Choroid plexus epithelial cell (primary cell): Measurements from ENCODE around the gene MYBL2.

Source experiments
- DNase-seq: peaks from one replicate; pipeline ENCODE4 v3.0.0-alpha.2; 2010; ENCODE audit warnings: low read depth
- H3K4me3 ChIP-seq: 2 replicates; pipeline ENCODE4 v1.5.1; 2011; ENCODE audit warnings: low read depth, mild to moderate bottlenecking, control low read depth, low read length, moderate library complexity
- TF ChIP-seq, protein P1 (sequence below): conservative IDR thresholded peaks from 2 replicates; pipeline ENCODE4 v1.5.1; 2011; ENCODE audit warnings: low read depth, mild to moderate bottlenecking, control low read depth, inconsistent platforms, low read length, moderate library complexity

The MYBL2 gene

GRCh38 chr20:43723186-43723585, 56.3 kb downstream of the MYBL2 start:
- DNase-seq, result no peak
- H3K4me3 ChIP-seq, result no peak overlapping the region
- TF ChIP-seq, protein P1, sequence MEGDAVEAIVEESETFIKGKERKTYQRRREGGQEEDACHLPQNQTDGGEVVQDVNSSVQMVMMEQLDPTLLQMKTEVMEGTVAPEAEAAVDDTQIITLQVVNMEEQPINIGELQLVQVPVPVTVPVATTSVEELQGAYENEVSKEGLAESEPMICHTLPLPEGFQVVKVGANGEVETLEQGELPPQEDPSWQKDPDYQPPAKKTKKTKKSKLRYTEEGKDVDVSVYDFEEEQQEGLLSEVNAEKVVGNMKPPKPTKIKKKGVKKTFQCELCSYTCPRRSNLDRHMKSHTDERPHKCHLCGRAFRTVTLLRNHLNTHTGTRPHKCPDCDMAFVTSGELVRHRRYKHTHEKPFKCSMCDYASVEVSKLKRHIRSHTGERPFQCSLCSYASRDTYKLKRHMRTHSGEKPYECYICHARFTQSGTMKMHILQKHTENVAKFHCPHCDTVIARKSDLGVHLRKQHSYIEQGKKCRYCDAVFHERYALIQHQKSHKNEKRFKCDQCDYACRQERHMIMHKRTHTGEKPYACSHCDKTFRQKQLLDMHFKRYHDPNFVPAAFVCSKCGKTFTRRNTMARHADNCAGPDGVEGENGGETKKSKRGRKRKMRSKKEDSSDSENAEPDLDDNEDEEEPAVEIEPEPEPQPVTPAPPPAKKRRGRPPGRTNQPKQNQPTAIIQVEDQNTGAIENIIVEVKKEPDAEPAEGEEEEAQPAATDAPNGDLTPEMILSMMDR, result no peak

DNA sequence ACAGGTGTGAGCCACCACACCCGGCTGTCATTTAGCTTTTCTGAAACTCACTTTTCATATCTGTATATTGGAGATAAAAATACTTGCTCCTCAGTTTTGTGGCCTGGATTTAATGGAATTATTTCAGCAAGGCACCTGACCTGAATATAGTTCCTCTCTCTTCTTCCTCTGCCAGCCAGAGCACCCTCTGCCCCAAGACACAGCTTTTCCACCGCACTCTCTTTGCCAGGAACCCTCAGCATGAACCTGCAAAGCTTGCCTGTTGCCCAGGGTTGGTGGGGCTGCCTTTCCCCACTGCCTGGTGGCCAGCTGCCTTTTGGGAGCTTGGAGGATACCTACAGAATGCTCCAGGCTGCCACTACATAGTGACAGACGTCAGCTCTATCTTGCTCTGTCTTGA, 56.8 kb downstream of the MYBL2 start:
- TF ChIP-seq, protein P1, result no peak

DNA sequence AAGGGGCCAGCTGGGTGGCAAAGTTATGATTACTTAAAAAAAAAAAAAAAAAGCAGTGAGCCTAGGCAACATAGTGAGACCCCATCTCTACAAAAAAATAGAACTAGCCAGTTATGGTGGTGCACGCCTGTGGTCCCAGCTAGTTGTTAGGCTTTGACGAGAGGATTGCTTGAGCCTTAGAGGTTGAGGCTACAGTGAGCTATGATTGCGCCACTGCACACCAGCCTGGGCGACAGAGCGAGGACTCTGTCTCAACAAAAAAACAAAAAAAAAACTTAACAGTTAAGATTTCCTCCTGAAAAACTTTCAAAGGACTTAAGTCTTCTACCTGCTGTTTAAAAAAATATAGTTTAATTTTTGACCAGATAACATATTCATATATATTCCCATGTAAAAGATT, 57.5 kb downstream of the MYBL2 start:
- TF ChIP-seq, protein P1, result no peak
- H3K4me3 ChIP-seq, result no peak overlapping the region
- DNase-seq, result no peak

More for the DNA sequence above, 56.8 kb downstream of the MYBL2 start:
- DNase-seq, result no peak
- no peak overlapping the region for H3K4me3 ChIP-seq

DNA sequence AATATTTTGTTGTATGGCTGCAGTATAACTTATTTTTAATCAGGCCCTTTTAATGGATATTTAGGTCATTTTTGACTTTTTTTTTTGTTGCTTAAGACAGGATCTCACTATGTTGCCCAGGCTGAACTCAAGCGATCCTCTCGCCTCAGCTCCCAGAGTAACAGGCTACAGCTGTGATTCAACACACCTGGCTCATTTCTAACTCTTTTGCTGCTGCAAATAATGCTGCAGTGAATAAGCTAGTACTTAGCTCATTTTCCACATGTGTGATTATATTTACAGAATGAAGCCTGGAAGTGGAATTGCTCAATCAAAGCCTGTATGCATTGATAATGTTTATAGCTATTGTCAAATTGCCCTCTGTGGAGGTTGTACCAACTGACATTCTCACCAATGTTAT, 58.8 kb downstream of the MYBL2 start:
- DNase-seq, result peak; percentile 24
- TF ChIP-seq, protein P1, result no peak
- no peak overlapping the region for H3K4me3 ChIP-seq

DNA sequence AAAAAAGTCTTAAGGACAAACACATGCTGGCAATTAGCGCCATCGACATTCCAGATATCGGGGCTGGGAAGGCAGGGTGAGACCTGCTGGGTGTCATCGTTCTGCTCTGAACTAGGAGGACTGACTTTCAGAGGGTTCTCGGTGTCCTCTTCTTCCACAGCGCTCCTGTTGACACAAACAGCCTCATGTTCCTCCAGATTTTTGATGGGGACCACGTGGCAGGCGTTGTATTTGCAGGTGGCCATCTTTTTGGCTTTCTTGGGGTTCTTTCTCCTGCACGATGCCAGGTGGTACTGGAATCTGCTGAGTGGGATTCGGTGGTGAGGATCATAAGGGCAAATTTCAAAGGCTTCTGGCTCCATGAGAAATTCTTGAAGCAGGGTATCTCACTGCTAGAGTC, 59.4 kb downstream of the MYBL2 start:
- H3K4me3 ChIP-seq, result no peak overlapping the region
- TF ChIP-seq, protein P1, result no peak
- no peak for DNase-seq

DNA sequence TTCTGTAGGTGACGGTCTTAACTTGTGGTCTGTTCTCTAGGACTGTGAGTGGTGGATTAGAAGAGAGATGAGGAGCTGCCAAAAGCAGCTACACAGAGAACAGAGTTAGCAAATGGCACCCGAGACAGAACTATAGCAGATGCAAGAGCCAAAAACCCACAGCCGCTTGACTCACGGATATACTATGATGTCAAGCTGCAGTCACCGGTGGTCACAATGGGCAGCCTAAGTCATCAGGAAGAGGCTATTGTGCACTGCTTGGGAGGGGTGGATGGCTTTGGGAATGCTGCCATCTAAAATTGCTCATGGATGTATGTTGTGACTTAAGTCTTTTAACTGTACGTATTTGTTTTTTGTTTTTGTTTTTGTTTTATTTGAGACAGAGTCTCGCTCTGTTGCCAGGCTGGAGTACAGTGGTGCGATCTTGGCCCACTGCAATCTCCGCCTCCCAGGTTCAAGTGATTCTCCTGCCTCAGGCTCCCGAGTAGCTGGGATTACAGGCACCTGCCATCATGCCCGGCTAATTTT, 60.0 kb downstream of the MYBL2 start, which contains the start of gene GTSF1L:
Gene GTSF1L, minus strand, starts transcription at position 192 of the 528 bp plus-strand sequence. CDS start 308 bp downstream, outside the sequence.
- no peak for DNase-seq
- TF ChIP-seq, protein P1, result no peak
- H3K4me3 ChIP-seq, result no peak within 1 kb of the TSS

DNA sequence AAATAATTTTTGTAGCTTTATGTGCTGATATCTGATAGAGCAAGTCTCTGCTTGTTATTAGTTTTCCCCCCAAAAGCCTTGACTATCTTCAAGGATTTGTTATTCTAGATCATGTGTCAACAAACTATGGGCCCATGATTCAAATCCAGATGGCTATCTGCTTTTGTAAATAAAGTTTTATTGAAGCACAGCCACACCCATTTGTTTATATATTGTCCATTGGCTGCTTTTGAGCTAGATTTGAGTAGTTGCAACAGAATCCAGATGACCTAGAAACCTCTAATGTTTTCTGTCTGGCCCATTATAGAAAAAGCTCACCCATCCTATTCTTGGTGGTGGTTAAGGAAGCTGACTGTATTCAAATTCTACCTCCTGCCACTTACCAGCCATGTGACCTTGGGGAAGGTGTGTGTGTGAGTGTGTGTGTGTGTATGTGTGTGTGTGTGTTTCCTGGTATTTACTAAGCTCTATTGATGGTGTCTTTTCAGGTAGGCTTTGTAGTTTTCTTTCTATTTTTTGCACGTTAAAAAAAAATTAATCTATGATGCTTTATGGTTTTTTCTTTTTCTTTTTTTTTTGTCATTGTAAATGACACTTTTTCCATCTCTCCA, 61.2 kb downstream of the MYBL2 start:
- no peak for DNase-seq
- TF ChIP-seq, protein P1, result no peak
- no peak overlapping the region for H3K4me3 ChIP-seq
